Measurements from ENCODE around the gene UEVLD. TPM values are rescaled to one million over a fixed set of nuclear protein-coding genes. Genes with fewer than 3 reads are reported as not detected.
A peak's percentile ranks its signal among the peaks of the same experiment; 100 is the strongest.
"Not testable (repeated sequence)": the region's sequence is repeated elsewhere in the genome, so short reads cannot be mapped to it uniquely, and the experiment has no call there.

UEVLD gene
- total RNA-seq, 2 experiments from 2014 or later = 12.1 to 12.2 TPM

- H3K27ac Mint-ChIP-seq = no peak overlapping the region
- ChIA-PET POLR2A (no interaction called here), CTCF (interaction anchor here (0.6 to 2.7 kb wide), 9 partner anchors 9 to 1339 kb away, joined by 3 to 12 read pairs (median 4); partner anchors contain the start of gene SPTY2D1)
- no peak overlapping the region for H3K4me3 Mint-ChIP-seq
- peaks cover 48% of the 10 kb centered on the region for H3K36me3 Mint-ChIP-seq (ENCODE audit: low read depth)
- H3K4me1 Mint-ChIP-seq = peaks cover 38% of the 10 kb centered on the region
- H3K9me3 Mint-ChIP-seq = no peaks in the 10 kb centered on the region
- H3K27me3 Mint-ChIP-seq = no peaks in the 10 kb centered on the region
- DNase-seq = no peak
Measured at GRCh38 chr11:18614667-18615066, 26.1 kb upstream of the UEVLD start.

GRCh38 chr11:18612394-18612793, 23.9 kb upstream of the UEVLD start:
- CTCF ChIA-PET = interaction anchor here (2.2 kb wide), 1 partner anchor 11 kb away, joined by 7 read pairs; no protein-coding TSS in a partner anchor
- no peak for DNase-seq
- H3K27ac Mint-ChIP-seq = no peak overlapping the region
- peaks cover 56% of the 10 kb centered on the region for H3K36me3 Mint-ChIP-seq (ENCODE audit: low read depth)
- H3K9me3 Mint-ChIP-seq = no peaks in the 10 kb centered on the region
- POLR2A ChIA-PET = no interaction called here
- H3K27me3 Mint-ChIP-seq = no peaks in the 10 kb centered on the region
- peaks cover 19% of the 10 kb centered on the region for H3K4me1 Mint-ChIP-seq
- H3K4me3 Mint-ChIP-seq = no peak overlapping the region

- H3K27ac Mint-ChIP-seq = no peak overlapping the region
- no peak overlapping the region for H3K4me3 Mint-ChIP-seq
- no peak for DNase-seq
- no peaks in the 10 kb centered on the region for H3K27me3 Mint-ChIP-seq
- H3K4me1 Mint-ChIP-seq = peaks cover 8% of the 10 kb centered on the region
- H3K9me3 Mint-ChIP-seq = no peaks in the 10 kb centered on the region
- H3K36me3 Mint-ChIP-seq (ENCODE audit: low read depth) = peaks cover 54% of the 10 kb centered on the region
- POLR2A ChIA-PET = interaction anchor here (0.7 kb wide), 1 partner anchor 18 kb away, joined by 3 read pairs; no protein-coding TSS in a partner anchor
- CTCF ChIA-PET = interaction anchor here (0.6 to 0.8 kb wide), 2 partner anchors 14 to 123 kb away, joined by 3 read pairs; no protein-coding TSS in a partner anchor
Measured at GRCh38 chr11:18611196-18611595, 22.7 kb upstream of the UEVLD start.

GRCh38 chr11:18608376-18608775, 19.8 kb upstream of the UEVLD start:
- Mint-ChIP-seq H3K27me3 (no peaks in the 10 kb centered on the region), H3K36me3 (ENCODE audit: low read depth) (peaks cover 34% of the 10 kb centered on the region), H3K4me1 (no peaks in the 10 kb centered on the region), H3K9me3 (no peaks in the 10 kb centered on the region), H3K4me3 (no peak overlapping the region), H3K27ac (no peak overlapping the region)
- no peak for DNase-seq
- POLR2A ChIA-PET = no interaction called here
- CTCF ChIA-PET = no interaction called here

- H3K27me3 Mint-ChIP-seq = no peaks in the 10 kb centered on the region
- H3K27ac Mint-ChIP-seq = no peak overlapping the region
- ChIA-PET CTCF (interaction anchor here (0.7 kb wide), 1 partner anchor 492 kb away, joined by 3 read pairs; no protein-coding TSS in a partner anchor), POLR2A (no interaction called here)
- no peak for DNase-seq
- H3K36me3 Mint-ChIP-seq (ENCODE audit: low read depth) = peaks cover 4% of the 10 kb centered on the region
- no peak overlapping the region for H3K4me3 Mint-ChIP-seq
- no peaks in the 10 kb centered on the region for H3K4me1 Mint-ChIP-seq
- no peaks in the 10 kb centered on the region for H3K9me3 Mint-ChIP-seq
Measured at GRCh38 chr11:18600915-18601569, 12.5 kb upstream of the UEVLD start.

- CTCF ChIA-PET = no interaction called here
- H3K36me3 Mint-ChIP-seq (ENCODE audit: low read depth) = no peaks in the 10 kb centered on the region
- no peak for DNase-seq
- no peaks in the 10 kb centered on the region for H3K4me1 Mint-ChIP-seq
- POLR2A ChIA-PET = no interaction called here
- no peak within 1 kb of the TSS for H3K27ac Mint-ChIP-seq
- no peak within 1 kb of the TSS for H3K4me3 Mint-ChIP-seq
- no peaks in the 10 kb centered on the region for H3K9me3 Mint-ChIP-seq
- H3K27me3 Mint-ChIP-seq = no peaks in the 10 kb centered on the region
Measured at GRCh38 chr11:18599739-18600230, 11.3 kb upstream of the UEVLD start, which contains the start of gene MISFA. Gene MISFA (plus strand): TSS chr11:18599789. CDS start chr11:18599929, 140 bp downstream.

GRCh38 chr11:18594999-18595749, 6.6 kb upstream of the UEVLD start:
- Mint-ChIP-seq H3K4me3 (no peak overlapping the region), H3K4me1 (peaks cover 11% of the 10 kb centered on the region), H3K27me3 (no peaks in the 10 kb centered on the region), H3K9me3 (no peaks in the 10 kb centered on the region), H3K27ac (no peak overlapping the region), H3K36me3 (ENCODE audit: low read depth) (no peaks in the 10 kb centered on the region)
- no peak for DNase-seq
- ChIA-PET POLR2A (no interaction called here), CTCF (interaction anchor here (1.1 to 2.0 kb wide), 2 partner anchors 10 to 20 kb away, joined by 3 to 7 read pairs; no protein-coding TSS in a partner anchor)

GRCh38 chr11:18594088-18594487, 5.6 kb upstream of the UEVLD start:
- H3K4me3 Mint-ChIP-seq; H3K36me3 Mint-ChIP-seq (ENCODE audit: low read depth); H3K9me3 Mint-ChIP-seq; H3K27ac Mint-ChIP-seq; DNase-seq; H3K27me3 Mint-ChIP-seq; POLR2A ChIA-PET: not testable (repeated sequence)
- CTCF ChIA-PET = interaction anchor here (0.6 kb wide), 1 partner anchor 128 kb away, joined by 3 read pairs; no protein-coding TSS in a partner anchor
- peaks cover 13% of the 10 kb centered on the region for H3K4me1 Mint-ChIP-seq

GRCh38 chr11:18590571-18590970, 2.0 kb upstream of the UEVLD start:
- ChIA-PET POLR2A (interaction anchor here (0.7 to 0.9 kb wide), 2 partner anchors 15 to 43 kb away, joined by 3 read pairs; partner anchors contain the start of gene SPTY2D1), CTCF (interaction anchor here (0.5 to 1.9 kb wide), 4 partner anchors 11 to 131 kb away, joined by 3 to 6 read pairs (median 5); partner anchors contain the start of gene SPTY2D1)
- peaks cover 13% of the 10 kb centered on the region for H3K4me1 Mint-ChIP-seq
- H3K36me3 Mint-ChIP-seq (ENCODE audit: low read depth) = no peaks in the 10 kb centered on the region
- no peak overlapping the region for H3K27ac Mint-ChIP-seq
- H3K9me3 Mint-ChIP-seq = no peaks in the 10 kb centered on the region
- no peak overlapping the region for H3K4me3 Mint-ChIP-seq
- no peaks in the 10 kb centered on the region for H3K27me3 Mint-ChIP-seq
- DNase-seq = no peak

GRCh38 chr11:18581825-18582224, 6.7 kb downstream of the UEVLD start:
- DNase-seq = no peak
- ChIA-PET POLR2A (no interaction called here), CTCF (interaction anchor here (0.6 kb wide), 1 partner anchor 106 kb away, joined by 3 read pairs; no protein-coding TSS in a partner anchor)
- no peak overlapping the region for H3K4me3 Mint-ChIP-seq
- peaks cover 23% of the 10 kb centered on the region for H3K4me1 Mint-ChIP-seq
- H3K36me3 Mint-ChIP-seq (ENCODE audit: low read depth) = peaks cover 18% of the 10 kb centered on the region
- no peaks in the 10 kb centered on the region for H3K9me3 Mint-ChIP-seq
- no peaks in the 10 kb centered on the region for H3K27me3 Mint-ChIP-seq
- H3K27ac Mint-ChIP-seq = no peak overlapping the region

GRCh38 chr11:18580113-18580766, 8.3 kb downstream of the UEVLD start:
- no peak overlapping the region for H3K4me3 Mint-ChIP-seq
- H3K27ac Mint-ChIP-seq = no peak overlapping the region
- peaks cover 29% of the 10 kb centered on the region for H3K4me1 Mint-ChIP-seq
- H3K9me3 Mint-ChIP-seq = no peaks in the 10 kb centered on the region
- DNase-seq = no peak
- CTCF ChIA-PET = interaction anchor here (0.6 to 2.0 kb wide), 5 partner anchors 10 to 108 kb away, joined by 3 to 9 read pairs (median 6); no protein-coding TSS in a partner anchor
- H3K27me3 Mint-ChIP-seq = no peaks in the 10 kb centered on the region
- H3K36me3 Mint-ChIP-seq (ENCODE audit: low read depth) = peaks cover 23% of the 10 kb centered on the region
- POLR2A ChIA-PET = no interaction called here

- H3K4me1 Mint-ChIP-seq = peaks cover 31% of the 10 kb centered on the region
- H3K27me3 Mint-ChIP-seq = no peaks in the 10 kb centered on the region
- ChIA-PET CTCF (interaction anchor here (0.8 to 2.0 kb wide), 6 partner anchors 15 to 335 kb away, joined by 3 to 9 read pairs (median 5); no protein-coding TSS in a partner anchor), POLR2A (interaction anchor here (1.2 to 1.7 kb wide), 3 partner anchors 9 to 55 kb away, joined by 6 to 7 read pairs (median 7); partner anchors contain the start of genes SPTY2D1 and UEVLD)
- no peaks in the 10 kb centered on the region for H3K9me3 Mint-ChIP-seq
- peak; percentile 33 for DNase-seq
- peak overlapping the region; percentile 59 for H3K4me3 Mint-ChIP-seq
- H3K36me3 Mint-ChIP-seq (ENCODE audit: low read depth) = peaks cover 25% of the 10 kb centered on the region
- peak overlapping the region; percentile 77 for H3K27ac Mint-ChIP-seq
Measured at GRCh38 chr11:18578975-18579598, 9.4 kb downstream of the UEVLD start.
